Testis (tissue), 2 donors: ENCODE results near the gene MEG3.

ENCODE experiments used
- CTCF ChIP-seq, 3 experiments: fragments of 450-650 bp in 2 of 3; fragments of 200-600 bp in 1 of 3; sonication (generic) in 1 of 3; IDR thresholded peaks; one replicate each; pipeline ENCODE4 v1.5.1; 2016 to 2019; ENCODE audit warnings: antibody characterized with exemption in 3 of 3, mild to moderate bottlenecking in 2 of 3, moderate library complexity in 1 of 3
- POLR2A ChIP-seq: fragments of 450-650 bp; IDR thresholded peaks from one replicate; pipeline ENCODE4 v1.6.1; 2017; ENCODE audit warnings: antibody characterized with exemption, mild to moderate bottlenecking, moderate library complexity

- no peak for TF ChIP-seq CTCF (IDR thresholded peaks at IDR 0.05)
- no peak for TF ChIP-seq POLR2A
Observed at GRCh38 chr14:100874051-100874410, 48.1 kb downstream of the MEG3 start.
